Choroid plexus epithelial cell (primary cell): Measurements from ENCODE around the gene GPSM1.

ENCODE experiments used
- DNase-seq: peaks from one replicate; pipeline ENCODE4 v3.0.0-alpha.2; 2010; ENCODE audit warnings: low read depth
- H3K4me3 ChIP-seq: 2 replicates; pipeline ENCODE4 v1.5.1; 2011; ENCODE audit warnings: low read depth, mild to moderate bottlenecking, control low read depth, low read length, moderate library complexity
- TF ChIP-seq, protein P1 (sequence below): conservative IDR thresholded peaks from 2 replicates; pipeline ENCODE4 v1.5.1; 2011; ENCODE audit warnings: low read depth, mild to moderate bottlenecking, control low read depth, inconsistent platforms, low read length, moderate library complexity

Gene GPSM1

DNA sequence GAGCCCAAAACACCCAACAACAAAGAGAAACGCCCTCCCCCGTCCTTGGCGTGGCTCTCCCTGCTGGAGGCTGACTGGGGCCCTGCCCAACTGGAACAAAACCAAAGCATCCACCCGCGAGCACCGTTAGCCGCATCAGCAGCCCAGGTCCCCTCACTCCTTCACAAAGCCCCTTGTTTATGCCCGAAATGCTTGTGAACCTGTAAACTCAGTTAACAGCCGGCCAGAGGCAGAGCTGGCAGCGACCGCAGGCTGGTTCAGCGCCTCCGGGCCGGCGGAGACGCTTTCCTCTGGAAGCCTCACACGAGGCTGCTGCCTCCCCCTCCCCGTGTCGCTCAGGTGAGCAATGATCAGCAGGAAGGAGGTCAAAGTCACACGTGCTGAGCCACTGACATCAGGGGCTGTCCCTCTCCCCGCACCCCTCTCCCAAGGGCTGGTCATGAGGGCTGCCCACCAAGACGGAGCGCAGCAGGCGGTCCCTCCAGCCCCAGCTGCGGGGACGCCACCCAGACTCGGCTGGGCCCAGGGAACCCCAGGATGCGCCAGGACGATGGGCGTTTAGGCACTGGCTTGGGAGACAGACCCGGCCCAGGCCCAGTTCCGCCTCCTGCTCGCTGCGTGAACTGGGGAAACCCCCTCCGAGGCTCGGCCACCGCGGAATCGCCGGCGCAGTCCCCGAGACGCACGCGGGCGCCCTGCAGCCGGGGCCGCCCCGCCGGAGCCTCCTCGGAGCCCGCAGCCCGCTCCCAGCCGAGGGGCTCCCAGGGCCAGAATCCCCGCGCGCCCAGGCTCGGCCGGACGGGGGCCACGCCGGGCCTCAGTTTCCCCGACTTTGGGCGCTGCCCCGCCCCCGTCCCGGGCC, 72.1 kb downstream of the GPSM1 start:
- TF ChIP-seq, protein P1, sequence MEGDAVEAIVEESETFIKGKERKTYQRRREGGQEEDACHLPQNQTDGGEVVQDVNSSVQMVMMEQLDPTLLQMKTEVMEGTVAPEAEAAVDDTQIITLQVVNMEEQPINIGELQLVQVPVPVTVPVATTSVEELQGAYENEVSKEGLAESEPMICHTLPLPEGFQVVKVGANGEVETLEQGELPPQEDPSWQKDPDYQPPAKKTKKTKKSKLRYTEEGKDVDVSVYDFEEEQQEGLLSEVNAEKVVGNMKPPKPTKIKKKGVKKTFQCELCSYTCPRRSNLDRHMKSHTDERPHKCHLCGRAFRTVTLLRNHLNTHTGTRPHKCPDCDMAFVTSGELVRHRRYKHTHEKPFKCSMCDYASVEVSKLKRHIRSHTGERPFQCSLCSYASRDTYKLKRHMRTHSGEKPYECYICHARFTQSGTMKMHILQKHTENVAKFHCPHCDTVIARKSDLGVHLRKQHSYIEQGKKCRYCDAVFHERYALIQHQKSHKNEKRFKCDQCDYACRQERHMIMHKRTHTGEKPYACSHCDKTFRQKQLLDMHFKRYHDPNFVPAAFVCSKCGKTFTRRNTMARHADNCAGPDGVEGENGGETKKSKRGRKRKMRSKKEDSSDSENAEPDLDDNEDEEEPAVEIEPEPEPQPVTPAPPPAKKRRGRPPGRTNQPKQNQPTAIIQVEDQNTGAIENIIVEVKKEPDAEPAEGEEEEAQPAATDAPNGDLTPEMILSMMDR: no peak
- peak overlapping the region; percentile 87 for H3K4me3 ChIP-seq
- peak; percentile 28 for DNase-seq

DNA sequence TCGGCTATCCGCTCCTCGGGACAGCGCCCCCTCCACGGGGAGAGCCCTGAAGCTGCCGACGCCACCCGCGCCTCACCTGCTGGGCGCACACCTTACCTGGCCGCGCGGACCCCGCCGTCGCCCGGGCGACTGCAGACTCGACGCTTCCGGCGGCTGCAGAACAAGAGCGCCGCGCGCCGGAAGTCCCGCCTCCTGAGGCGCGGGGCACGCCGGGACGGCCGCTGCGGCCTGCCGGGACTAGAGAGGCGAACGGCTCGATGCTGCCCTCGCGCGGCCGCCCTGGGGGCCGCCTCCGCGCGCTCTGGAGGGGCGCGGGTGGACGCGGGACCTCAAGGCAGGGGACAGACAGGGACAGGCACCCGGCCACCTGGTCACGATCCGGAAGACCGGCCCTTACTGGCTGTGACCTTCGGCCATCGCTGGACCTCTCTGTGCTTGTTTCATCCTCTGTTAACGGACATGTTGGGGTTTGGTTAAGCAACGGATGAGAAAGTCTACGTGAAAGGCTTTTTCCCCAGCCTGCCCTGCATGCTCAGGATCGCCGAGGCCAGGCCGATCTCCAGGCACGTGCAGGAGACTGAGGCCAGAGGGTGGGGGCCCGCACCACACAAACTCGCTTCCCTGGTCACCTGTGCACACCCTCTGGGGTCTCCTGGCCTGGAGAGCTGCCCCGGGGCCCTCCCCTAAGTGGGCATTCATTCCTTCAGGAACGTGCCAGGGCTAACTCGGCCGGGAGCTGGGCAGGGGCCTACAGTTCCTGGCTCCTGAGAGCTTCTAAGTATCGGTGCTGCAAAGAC, 72.9 kb downstream of the GPSM1 start, which contains the start of gene SNAPC4:
TSS of gene SNAPC4 (minus strand) at position 133 of the 797 bp plus-strand sequence. CDS start 1,742 bp downstream, outside the sequence.
- DNase-seq: peak; percentile 88
- H3K4me3 ChIP-seq: peak within 1 kb of the TSS; percentile 87
- TF ChIP-seq, protein P1: peak; percentile 56

- TF ChIP-seq, protein P1: no peak
- DNase-seq: no peak
Measured at GRCh38 chr9:136401173-136401922, 74.0 kb downstream of the GPSM1 start.

DNA sequence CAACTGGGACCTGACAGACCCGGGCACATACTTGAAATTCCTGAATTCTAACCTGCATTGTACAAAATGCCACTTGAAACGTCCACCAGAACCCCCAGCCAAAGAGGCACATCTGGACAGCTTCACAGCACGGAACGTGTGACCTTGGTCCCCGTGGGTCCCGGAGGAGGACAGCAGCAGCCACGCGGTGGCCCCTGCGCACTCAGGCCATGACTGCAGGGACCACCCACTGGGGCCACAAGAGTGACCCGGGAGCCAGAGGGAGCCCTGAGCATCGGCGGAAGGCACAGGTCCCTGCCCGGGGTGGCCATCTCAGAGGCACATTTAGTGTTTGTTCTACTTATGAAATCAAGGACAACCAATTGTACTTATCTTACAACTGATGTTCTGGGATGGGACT, 74.7 kb downstream of the GPSM1 start:
- no peak overlapping the region for H3K4me3 ChIP-seq
- DNase-seq: no peak
- TF ChIP-seq, protein P1: no peak

More at GRCh38 chr9:136401173-136401922, 74.0 kb downstream of the GPSM1 start:
- no peak overlapping the region for H3K4me3 ChIP-seq

DNA sequence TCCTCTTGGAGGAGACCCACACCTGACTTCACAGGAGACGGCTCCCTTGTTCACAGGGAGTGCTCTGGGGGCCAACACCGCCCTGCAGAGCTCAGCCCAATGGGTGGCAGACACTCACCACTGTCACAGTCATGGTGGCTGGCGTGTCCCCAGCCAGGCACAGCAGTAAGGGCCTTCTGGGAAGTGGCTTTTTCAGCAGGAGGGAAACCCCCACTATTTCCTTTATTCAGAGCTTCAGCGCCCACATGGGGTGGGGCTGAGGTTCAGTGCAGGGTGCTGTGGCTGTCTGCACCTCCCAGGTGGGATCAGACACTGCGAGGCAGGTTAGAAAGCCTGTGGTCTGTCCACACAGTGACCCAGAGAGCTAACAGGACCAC, 76.2 kb downstream of the GPSM1 start:
- TF ChIP-seq, protein P1: no peak
- DNase-seq: no peak
- no peak overlapping the region for H3K4me3 ChIP-seq

- TF ChIP-seq, protein P1: no peak
- DNase-seq: no peak
- no peak overlapping the region for H3K4me3 ChIP-seq
Measured at GRCh38 chr9:136403915-136404800, 76.8 kb downstream of the GPSM1 start.
